Tibial nerve (tissue), 4 donors: ENCODE measurements around the gene ZCCHC10.
"Not testable (repeated sequence)": the region's sequence is repeated elsewhere in the genome, so short reads cannot be mapped to it uniquely, and the experiment has no call there.

Source experiments
- EP300 ChIP-seq, 2 donors: sonication (generic); formaldehyde crosslinking; IDR thresholded peaks; one replicate each; pipeline ENCODE4 v1.6.1; 2017; ENCODE audit warnings: antibody characterized with exemption in 2 of 2, mild to moderate bottlenecking in 1 of 2
- POLR2A ChIP-seq, 2 donors: fragments of 450-650 bp; IDR thresholded peaks; one replicate each; pipeline ENCODE4 v1.6.1; 2017; ENCODE audit warnings: antibody characterized with exemption in 2 of 2, mild to moderate bottlenecking in 2 of 2, moderate library complexity in 2 of 2
- TF ChIP-seq, protein P1 (sequence below), 5 experiments: fragments of 200-600 bp in 3 of 5; fragments of 450-650 bp in 2 of 5; sonication (generic) in 3 of 5; IDR thresholded peaks; one replicate each; pipeline ENCODE4 v1.5.1; 2016 to 2019; ENCODE audit warnings: antibody characterized with exemption in 5 of 5, mild to moderate bottlenecking in 3 of 5, moderate library complexity in 2 of 5

DNA sequence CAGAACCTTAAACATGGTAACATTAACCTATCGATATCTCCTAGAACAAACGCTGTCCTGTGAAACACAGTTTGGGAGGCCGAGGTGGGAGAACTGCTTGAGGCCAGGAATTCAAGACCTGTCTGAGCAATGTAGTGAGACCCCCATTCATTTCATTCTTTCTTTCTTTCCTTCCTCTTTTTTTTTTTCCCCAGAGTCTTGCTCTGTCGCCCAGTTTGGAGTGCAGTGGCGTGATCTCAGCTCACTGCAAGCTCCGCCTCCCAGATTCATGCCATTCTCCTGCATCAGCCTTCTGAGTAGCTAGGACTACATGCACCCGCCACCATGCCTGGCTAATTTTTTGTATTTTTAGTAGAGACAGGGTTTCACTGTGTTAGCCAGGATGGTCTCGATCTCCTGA lies 20.2 kb upstream of the ZCCHC10 start:
- TF ChIP-seq POLR2A, EP300 (IDR thresholded peaks at IDR 0.05): not testable (repeated sequence)
- TF ChIP-seq, protein P1, sequence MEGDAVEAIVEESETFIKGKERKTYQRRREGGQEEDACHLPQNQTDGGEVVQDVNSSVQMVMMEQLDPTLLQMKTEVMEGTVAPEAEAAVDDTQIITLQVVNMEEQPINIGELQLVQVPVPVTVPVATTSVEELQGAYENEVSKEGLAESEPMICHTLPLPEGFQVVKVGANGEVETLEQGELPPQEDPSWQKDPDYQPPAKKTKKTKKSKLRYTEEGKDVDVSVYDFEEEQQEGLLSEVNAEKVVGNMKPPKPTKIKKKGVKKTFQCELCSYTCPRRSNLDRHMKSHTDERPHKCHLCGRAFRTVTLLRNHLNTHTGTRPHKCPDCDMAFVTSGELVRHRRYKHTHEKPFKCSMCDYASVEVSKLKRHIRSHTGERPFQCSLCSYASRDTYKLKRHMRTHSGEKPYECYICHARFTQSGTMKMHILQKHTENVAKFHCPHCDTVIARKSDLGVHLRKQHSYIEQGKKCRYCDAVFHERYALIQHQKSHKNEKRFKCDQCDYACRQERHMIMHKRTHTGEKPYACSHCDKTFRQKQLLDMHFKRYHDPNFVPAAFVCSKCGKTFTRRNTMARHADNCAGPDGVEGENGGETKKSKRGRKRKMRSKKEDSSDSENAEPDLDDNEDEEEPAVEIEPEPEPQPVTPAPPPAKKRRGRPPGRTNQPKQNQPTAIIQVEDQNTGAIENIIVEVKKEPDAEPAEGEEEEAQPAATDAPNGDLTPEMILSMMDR (IDR thresholded peaks at IDR 0.05), result not testable (repeated sequence)
